Memory B cell (primary cell): Measurements from ENCODE around the gene HOXA6.

Experiments used
- ATAC-seq: fragments of 150-1000 bp; cut with Tn5 transposase; 2 replicates; pipeline ENCODE4 v1.10.0; 2021; ENCODE audit warnings: low read depth, mild to moderate bottlenecking, moderate library complexity
- DNase-seq, 2 donors: peaks; one replicate each; pipeline ENCODE4 v3.0.0; 2022; ENCODE audit warnings: low spot score in 2 of 2
- H3K27ac Mint-ChIP-seq: one replicate; pipeline ENCODE4 v1.8.0; 2022; ENCODE audit warnings: mild to moderate bottlenecking, moderate library complexity, mixed read lengths
- H3K27me3 Mint-ChIP-seq: one replicate; pipeline ENCODE4 v1.8.0; 2022; ENCODE audit warnings: mixed read lengths
- H3K36me3 Mint-ChIP-seq: one replicate; pipeline ENCODE4 v1.8.0; 2022; ENCODE audit warnings: mild to moderate bottlenecking, mixed read lengths
- H3K4me1 Mint-ChIP-seq: one replicate; pipeline ENCODE4 v1.8.0; 2022; ENCODE audit warnings: mixed read lengths
- H3K4me3 Mint-ChIP-seq: one replicate; pipeline ENCODE4 v1.8.0; 2022; ENCODE audit warnings: mild to moderate bottlenecking, moderate library complexity, mixed read lengths
- H3K9me3 Mint-ChIP-seq: one replicate; pipeline ENCODE4 v1.8.0; 2022; ENCODE audit warnings: mixed read lengths

Gene HOXA6

DNA sequence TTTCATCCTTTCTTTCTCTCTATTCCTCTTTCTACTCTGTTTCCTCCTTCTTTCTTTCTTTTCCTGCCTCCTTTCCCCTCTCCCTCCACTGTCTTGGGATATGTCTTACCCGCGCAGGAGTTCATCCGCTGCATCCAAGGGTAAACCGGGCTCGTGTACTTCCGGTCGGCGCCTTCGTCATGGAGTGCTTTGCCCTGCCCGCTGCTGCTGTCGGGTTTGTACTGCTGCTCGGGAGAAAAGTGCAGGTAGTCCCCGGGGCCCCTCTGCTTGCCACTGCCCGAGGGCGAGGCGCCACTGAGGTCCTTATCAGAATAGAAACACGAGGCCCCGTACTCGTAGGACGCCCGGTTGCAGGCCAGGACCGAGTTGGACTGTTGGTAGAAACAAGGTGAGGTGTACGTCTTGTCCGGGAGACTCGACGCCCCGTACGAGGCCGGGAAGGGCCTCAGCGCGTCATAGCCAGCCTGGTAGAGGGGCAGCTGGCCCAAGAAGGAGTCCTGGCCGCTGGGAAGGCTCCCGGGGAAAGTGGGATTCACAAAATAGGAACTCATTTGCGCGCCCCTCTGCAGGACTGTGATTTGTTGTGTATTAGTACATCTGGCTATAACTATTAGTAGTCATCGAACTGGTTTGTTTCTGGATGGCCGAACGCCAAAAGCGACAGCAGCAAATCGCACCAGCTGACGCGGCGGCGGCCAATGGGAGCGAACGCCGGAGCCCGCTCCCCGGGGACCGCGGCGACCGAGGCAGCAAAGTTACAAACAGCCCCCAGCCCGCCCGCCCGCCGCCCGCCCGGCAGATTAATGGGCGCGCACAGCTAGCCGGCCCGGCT is at the start of gene HOXA6:
Gene HOXA6, minus strand, starts transcription at position 576 of the 832 bp plus-strand sequence. Its CDS starts 25 bp downstream, at position 551.
- H3K27ac Mint-ChIP-seq: no peak within 1 kb of the TSS
- H3K27me3 Mint-ChIP-seq: peaks cover 21% of the 10 kb centered on the region

DNA sequence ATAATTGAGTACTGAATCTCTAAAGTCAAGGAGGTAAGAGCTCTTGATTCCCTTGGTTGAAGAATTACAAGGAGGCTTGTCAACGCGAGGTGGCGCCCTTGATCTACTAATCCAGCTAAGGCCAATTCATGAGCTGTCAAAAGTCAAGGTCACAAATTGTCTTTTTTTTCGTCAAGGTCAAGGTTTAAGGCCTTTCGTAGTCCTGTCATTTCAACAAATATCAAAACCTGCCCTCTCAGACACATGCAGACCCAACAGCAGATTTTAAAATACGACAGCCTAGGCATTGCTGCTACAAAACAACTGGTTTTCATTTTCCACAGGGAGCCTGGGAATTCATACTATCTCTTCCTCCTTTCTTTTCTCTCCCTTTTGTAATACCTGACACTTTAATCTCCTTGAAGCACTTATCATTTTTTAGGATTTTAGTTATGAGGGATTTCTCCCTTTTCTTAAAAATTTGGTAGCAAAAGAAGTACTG is 48.8 kb upstream of the HOXA6 start:
- Mint-ChIP-seq H3K36me3 (no peaks in the 10 kb centered on the region), H3K4me3 (no peak overlapping the region), H3K27me3 (peaks cover 27% of the 10 kb centered on the region), H3K4me1 (peaks cover 15% of the 10 kb centered on the region), H3K9me3 (peaks cover 2% of the 10 kb centered on the region), H3K27ac (no peak overlapping the region)
- peak; percentile 80 to 81 for DNase-seq
- ATAC-seq: peak; percentile 49

More for the DNA sequence above, at the start of gene HOXA6:
- Mint-ChIP-seq H3K4me3 (peak within 1 kb of the TSS; percentile 66), H3K4me1 (peaks cover 29% of the 10 kb centered on the region), H3K36me3 (no peaks in the 10 kb centered on the region), H3K9me3 (no peaks in the 10 kb centered on the region)
- peak in 1 of 2 donors; percentile 29 for DNase-seq
- ATAC-seq: no peak

DNA sequence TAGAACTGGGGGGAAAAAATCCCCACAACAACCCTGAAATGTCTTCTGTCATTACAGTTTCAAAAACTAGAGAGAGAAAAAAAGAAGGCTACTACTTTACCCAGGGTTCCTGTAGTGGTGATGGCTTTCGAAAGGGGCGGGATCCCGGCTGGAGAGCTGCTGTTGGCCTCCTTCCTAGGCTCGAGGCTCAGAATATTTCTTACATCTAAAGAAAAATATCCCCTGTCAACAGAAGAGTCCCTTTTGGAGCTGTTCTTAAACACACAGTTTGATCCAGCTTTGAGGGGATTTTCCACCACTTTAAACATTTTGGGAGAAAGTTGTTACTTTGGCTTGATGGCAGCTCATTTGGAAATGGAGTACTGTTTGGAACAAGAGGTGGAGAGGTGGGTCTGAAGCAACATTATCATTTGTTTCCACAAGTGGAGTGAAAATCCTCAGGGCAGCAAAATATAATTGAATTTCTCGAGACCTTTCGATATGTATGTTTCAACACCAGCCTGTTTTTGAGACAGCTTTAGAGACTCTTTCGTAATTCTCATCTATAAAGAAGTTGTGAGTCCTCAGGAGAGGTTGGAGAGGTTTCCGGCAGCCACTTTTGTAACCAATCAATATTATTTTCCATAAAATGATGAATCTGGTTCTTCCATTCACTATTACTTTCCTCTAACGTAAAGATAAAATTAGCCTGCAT is 47.3 kb upstream of the HOXA6 start:
- ATAC-seq: no peak
- no peak for DNase-seq
- Mint-ChIP-seq H3K9me3 (peaks cover 2% of the 10 kb centered on the region), H3K4me1 (peaks cover 3% of the 10 kb centered on the region), H3K36me3 (peaks cover 3% of the 10 kb centered on the region), H3K27me3 (peaks cover 32% of the 10 kb centered on the region), H3K27ac (no peak overlapping the region), H3K4me3 (no peak overlapping the region)

DNA sequence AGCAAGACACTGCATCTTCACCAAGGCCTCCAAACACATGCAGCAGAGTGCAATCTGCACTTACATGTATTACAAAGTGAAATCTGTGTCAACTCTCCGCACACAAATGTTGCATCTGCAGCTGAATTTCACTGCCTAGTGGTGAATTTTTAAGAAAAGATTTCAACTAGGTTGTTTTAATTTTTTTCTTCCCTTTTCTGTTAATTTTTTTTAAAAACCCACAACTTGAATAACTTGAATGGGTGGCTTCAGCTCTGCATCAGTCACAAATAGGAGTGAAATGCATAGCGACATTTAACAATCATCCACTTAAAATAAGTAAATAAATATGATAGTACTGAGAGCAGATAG is 46.4 kb upstream of the HOXA6 start:
- peaks cover 36% of the 10 kb centered on the region for H3K27me3 Mint-ChIP-seq
- ATAC-seq (no peak), DNase-seq (no peak)
- peaks cover 2% of the 10 kb centered on the region for H3K9me3 Mint-ChIP-seq
- H3K4me3 Mint-ChIP-seq: no peak overlapping the region
- H3K36me3 Mint-ChIP-seq: peaks cover 3% of the 10 kb centered on the region
- H3K4me1 Mint-ChIP-seq: peaks cover 4% of the 10 kb centered on the region
- H3K27ac Mint-ChIP-seq: no peak overlapping the region

DNA sequence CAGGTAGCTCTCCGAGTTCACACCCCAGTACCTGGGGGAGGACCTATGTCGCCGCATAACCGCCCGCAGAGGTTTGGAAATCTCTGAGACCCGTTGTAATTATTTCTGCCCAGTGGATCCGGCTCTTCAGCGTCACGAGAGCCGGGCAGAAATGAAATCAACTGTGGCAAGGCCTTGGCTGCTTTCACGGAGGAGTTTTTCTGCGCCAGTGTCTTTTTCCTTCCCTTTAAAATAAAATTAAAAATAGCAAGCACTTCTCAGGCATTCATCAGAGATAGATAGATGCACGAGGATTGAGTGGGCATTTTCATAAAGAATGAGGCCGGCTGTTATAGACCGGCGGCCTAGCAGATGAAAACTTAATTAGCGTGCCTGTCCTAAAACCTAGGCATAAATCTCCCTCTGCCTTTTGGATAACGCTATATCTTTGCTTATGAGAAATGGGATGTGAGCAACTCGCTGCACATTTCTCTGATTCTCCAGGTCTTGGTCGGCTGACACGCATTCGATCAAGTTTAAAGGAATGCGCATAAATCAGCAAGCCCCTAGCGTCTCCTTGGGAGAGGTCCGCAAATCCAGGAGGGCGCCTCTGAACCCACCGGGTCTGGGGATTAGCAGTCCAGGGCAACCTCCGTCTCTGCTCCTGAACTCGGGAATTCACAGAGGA is 45.9 kb upstream of the HOXA6 start:
- Mint-ChIP-seq H3K27ac (no peak overlapping the region), H3K4me1 (peaks cover 5% of the 10 kb centered on the region), H3K9me3 (peaks cover 2% of the 10 kb centered on the region), H3K36me3 (peaks cover 3% of the 10 kb centered on the region), H3K27me3 (peaks cover 37% of the 10 kb centered on the region), H3K4me3 (no peak overlapping the region)
- no peak for DNase-seq
- no peak for ATAC-seq

DNA sequence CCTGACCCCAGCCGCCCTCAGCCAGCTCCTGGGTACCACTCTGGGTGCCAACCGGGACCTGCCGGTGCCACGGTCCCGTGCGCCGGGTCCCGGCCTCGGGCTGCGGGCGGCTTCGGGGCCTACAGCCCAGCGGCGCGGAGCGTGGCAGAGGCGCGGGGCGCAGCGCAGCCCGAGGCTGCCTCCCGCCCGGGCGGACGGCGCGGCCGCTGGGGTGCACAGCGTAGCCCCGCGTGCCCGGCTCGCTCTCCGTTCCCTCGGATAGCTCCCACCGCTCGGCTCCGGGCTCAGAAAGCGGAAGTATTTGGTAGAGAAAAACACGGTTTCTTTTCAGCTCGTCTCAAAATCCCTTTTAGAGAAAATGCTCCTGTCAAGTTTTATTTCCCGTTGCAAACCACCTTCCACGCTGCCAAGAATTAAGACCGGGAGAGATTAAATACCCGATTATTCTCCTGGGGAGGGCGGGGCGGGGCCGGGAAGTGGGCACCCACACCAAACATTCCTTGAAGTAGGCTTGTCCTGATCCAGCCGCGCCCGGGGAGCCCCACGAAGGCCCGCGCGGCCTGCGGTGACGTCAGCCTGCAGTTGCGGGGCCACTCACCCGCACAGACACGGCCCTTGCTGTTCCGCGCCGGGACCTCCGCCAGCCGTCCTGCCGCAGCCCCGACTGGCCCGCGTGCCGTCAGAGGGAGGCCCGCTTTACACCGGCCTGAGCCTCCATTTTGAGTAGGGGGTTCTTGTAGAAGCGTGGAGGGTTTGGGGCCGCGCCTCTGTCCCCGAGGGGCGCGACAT is 45.2 kb upstream of the HOXA6 start:
- peaks cover 8% of the 10 kb centered on the region for H3K4me1 Mint-ChIP-seq
- no peak for DNase-seq
- peak; percentile 46 for ATAC-seq
- H3K36me3 Mint-ChIP-seq: peaks cover 3% of the 10 kb centered on the region
- peaks cover 40% of the 10 kb centered on the region for H3K27me3 Mint-ChIP-seq
- peak overlapping the region; percentile 52 for H3K4me3 Mint-ChIP-seq
- no peak overlapping the region for H3K27ac Mint-ChIP-seq
- no peaks in the 10 kb centered on the region for H3K9me3 Mint-ChIP-seq

DNA sequence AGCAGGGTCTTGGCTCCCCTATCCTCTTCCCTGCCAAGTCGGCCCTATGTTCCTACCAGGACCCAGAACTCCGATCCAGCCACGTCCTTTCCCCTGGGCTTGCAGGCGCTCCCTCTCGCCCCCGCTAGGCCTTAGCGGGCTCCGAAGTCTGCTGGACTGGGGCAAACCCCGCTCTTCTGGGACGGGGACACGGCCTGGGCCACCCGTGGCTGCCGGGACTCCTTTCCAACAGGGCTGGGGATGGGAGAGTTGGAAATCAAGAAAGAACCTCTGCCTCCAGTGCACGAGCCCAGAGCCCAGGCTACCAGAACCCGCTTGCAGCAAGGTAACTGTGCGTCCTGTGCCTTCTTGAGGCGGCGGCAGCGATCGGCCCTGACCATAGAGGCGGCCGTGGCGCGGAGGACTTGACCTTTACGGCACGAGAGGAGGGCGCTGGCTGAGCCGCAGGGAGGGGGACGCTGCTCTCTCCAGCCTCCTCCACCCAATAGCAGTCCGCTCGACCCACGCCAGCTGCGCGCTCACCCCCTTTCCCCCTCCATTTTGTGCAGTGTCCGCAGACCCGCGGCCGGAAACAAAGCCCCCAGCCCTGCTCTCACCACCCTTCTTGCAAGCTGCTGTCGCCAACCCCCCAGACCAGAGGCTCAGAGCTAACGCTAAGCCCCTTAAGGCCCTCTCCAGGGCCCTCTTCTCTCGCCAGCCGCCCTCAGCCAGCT is 44.4 kb upstream of the HOXA6 start:
- Mint-ChIP-seq H3K27me3 (peaks cover 34% of the 10 kb centered on the region), H3K4me3 (peak overlapping the region; percentile 50), H3K9me3 (no peaks in the 10 kb centered on the region), H3K4me1 (peaks cover 8% of the 10 kb centered on the region), H3K27ac (no peak overlapping the region), H3K36me3 (peaks cover 3% of the 10 kb centered on the region)
- DNase-seq (no peak), ATAC-seq (peak; percentile 8)

DNA sequence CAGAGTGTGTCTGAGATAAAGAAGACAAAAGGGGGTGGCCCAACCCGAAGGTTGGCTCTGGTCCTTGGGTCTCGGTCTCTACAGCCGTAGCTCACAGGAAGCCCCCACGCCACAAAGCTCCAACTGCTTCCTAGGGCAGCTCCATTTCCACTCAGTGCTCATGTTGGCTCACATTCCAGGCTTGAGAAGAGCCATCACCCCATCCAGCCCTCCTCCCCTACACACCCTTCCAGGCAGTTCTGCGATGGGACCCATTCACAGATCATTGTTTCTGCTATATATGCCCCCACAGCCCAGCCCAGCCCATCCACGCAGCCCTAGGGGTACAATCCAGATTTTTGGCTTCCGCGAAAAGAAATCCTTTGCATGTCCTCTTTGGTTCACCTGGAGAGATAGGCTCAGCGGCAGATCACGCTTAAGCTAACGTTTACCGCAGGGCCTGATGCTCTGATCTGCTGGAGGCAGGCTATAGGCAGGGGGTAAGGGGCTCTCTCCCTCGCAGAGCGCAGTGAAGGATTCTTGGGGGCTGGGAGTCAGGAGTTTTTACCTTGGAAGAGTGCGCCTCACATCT is 43.7 kb upstream of the HOXA6 start:
- Mint-ChIP-seq H3K9me3 (no peaks in the 10 kb centered on the region), H3K36me3 (peaks cover 3% of the 10 kb centered on the region), H3K27me3 (peaks cover 36% of the 10 kb centered on the region), H3K4me3 (no peak overlapping the region), H3K27ac (no peak overlapping the region), H3K4me1 (peaks cover 8% of the 10 kb centered on the region)
- no peak for DNase-seq
- ATAC-seq: no peak

DNA sequence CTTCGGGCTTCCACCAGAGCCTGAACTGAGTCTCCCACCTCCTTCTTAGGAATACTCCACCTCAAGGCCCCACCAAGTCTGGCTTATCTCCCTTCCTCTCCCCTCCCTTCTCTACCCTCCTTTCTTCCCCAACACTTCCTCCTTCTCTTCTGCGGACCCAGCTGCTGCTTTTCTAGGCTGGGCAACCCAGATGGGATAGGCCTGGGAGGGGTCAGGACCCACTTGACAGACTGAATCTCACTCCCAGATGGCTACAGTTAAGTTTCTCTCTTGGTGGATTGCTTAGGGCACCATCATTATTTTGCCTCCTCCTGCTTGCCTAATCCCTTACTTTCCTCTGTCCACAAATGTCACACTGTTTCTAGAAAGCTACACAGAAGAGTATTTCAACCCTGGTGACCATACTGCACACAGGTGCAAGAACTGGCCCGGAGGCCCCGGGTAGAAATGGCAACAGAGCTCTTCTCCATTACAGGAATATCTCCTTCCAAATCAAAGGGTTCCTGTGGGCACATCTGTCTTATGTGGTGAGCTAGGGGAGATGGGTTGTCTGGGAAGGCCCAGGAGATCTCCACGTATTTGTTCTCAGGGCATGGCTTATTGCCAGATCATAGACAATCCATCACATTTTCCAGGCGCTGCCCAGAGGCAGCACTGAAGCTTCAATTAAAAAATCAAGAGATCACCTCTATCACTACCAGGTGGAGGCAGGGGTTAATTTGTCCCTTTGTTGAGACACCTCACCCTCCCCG is 42.6 kb upstream of the HOXA6 start:
- DNase-seq: no peak
- Mint-ChIP-seq H3K27me3 (peaks cover 39% of the 10 kb centered on the region), H3K36me3 (peaks cover 3% of the 10 kb centered on the region), H3K4me1 (peaks cover 12% of the 10 kb centered on the region), H3K27ac (peak overlapping the region; percentile 46), H3K9me3 (no peaks in the 10 kb centered on the region), H3K4me3 (no peak overlapping the region)
- no peak for ATAC-seq

DNA sequence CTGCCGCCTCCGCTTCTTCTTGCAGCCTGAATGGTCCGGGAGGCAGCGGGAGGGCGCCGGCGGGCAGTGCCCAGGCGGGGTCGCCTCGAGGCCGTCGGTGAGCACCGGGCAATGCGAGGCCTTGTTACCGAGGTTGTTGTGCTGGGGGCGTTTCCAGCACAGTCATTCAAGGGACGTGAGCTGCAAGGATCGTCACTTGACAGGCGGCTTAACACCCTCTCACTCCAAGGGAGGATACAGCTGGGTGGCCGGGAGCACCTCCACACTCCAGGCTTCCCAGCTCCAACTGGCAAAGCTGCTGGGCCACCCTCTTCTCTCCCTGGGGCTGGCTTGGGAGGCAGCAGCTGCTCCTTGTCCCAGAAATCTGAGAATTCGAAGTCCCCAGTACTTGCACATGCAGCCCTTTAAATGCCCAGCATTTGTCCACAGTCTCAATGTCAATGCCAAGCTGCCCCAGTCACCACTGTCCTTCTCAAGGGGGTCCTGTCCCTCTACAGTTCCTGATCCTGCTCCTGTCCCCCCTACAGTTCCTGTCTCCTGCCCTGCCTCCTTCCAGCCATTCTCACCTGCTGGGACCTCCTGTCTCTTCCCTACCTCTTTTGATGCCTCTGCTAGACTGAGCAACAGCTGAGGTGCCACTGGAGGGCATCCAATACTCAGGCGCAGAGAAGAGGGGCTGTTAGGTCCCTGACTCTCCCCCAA is 41.9 kb upstream of the HOXA6 start:
- DNase-seq (no peak), ATAC-seq (no peak)
- Mint-ChIP-seq H3K4me1 (peaks cover 15% of the 10 kb centered on the region), H3K36me3 (peaks cover 3% of the 10 kb centered on the region), H3K4me3 (peak overlapping the region; percentile 24), H3K27me3 (peaks cover 42% of the 10 kb centered on the region), H3K9me3 (no peaks in the 10 kb centered on the region), H3K27ac (peak overlapping the region; percentile 46)

DNA sequence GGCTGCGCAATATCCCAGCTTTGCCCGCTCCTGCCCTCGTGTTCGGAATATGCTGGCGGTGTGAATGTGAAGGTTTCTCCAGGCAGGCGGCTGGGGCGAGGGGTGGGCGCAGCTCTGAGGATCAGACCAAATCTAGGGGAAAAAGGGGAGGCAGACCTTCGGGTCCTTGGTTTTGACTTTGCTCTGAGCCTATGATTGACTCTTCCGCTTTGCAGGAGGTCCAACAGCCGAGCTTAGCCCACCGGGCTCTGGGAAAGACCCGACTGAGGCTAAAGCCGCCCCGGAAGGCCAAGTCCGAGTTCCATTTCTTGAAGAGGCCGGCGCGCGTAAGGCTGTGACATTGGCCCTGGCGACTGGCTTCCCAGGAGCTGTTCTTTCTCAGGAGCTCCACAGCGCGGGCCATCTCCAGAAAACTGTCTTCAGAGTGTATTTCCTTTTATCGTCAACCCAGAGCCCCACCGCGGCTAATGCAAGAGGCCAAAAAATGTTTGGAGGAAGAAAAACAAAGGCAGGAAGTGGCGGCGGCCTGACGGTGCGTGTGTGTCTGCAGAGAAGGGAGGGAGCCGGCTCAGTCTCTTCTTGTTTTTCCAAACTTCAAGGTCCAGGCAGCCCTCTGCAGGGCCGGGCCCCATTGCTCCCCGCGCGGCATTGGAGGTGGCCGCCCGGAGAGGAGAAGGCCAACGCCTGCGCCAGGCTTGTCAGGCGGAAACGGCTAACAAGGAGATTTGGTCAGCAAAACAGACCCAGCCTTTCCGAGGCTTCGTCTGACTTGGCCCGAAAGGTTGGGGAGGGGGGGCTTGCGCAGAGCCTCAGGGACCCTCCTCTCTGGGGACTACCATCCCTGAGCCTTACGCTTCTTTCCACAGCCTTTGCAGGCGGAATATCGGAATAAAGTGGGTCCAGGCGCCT is 41.1 kb upstream of the HOXA6 start:
- DNase-seq (no peak), ATAC-seq (no peak)
- no peaks in the 10 kb centered on the region for H3K9me3 Mint-ChIP-seq
- H3K27me3 Mint-ChIP-seq: peaks cover 41% of the 10 kb centered on the region
- H3K4me3 Mint-ChIP-seq: peak overlapping the region; percentile 61
- H3K36me3 Mint-ChIP-seq: peaks cover 3% of the 10 kb centered on the region
- H3K27ac Mint-ChIP-seq: peak overlapping the region; percentile 17
- peaks cover 15% of the 10 kb centered on the region for H3K4me1 Mint-ChIP-seq
